Midbrain (tissue), 1 donor: ENCODE data around the gene GPR31.

ENCODE experiments used
- DNase-seq: peaks from one replicate; lab custom pipeline; 2025; lab: John Stamatoyannopoulos, UW

Gene GPR31

GRCh38 chr6:167118006-167118405 is 39.8 kb downstream of the GPR31 start:
- DNase-seq: no peak

GRCh38 chr6:167116838-167117228 is 40.9 kb downstream of the GPR31 start:
- DNase-seq: no peak

GRCh38 chr6:167116109-167116837 is 41.5 kb downstream of the GPR31 start:
- no peak for DNase-seq

GRCh38 chr6:167115054-167115453 is 42.7 kb downstream of the GPR31 start:
- DNase-seq: no peak

DNA sequence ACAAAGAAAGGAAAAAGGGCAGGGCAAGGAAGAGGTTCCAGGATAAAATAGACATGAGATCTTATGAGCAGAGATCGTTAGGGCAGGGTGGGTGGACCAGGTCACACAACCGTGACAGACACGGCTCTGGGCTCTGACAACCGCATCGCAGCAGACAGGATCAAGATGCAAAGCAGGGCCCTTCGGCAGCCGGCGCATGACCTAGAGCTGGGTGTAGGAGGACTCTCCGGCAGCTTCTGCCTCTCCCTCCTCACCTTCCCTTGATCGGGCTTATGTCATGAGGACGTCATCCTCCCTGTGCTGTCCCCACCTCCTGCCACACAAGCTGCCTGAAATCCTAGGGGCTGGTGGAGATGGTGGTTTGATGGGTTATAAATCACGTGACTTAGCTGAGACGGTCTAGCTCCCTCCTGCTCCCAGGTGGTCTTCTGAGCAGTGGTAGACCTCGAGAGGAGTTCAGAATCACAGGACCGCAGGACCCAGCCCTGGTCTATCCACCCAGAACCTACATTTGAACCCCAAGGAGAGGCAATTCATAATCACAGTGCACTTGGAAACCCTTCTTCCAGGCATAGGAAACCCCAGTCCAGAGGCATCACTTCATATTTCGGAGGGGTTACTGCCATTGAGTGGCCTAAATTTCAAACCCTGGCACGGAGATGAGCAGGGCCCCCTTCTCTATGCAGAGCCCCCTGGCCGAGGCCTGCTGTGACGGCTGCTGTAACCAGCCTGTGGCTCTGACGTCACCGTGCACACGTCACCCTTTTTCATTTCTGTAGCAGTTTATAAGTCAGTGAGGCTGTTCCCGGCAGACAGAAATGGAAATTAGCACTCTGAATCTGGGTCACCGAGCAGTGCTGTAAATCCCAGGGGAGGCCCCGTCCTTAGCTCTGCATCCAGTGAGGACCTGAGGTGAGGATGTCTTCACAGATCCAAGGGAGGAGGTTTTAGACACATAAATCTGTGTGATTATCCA is 43.6 kb downstream of the GPR31 start:
- DNase-seq: no peak

GRCh38 chr6:167113047-167113754 is 44.6 kb downstream of the GPR31 start:
- no peak for DNase-seq

DNA sequence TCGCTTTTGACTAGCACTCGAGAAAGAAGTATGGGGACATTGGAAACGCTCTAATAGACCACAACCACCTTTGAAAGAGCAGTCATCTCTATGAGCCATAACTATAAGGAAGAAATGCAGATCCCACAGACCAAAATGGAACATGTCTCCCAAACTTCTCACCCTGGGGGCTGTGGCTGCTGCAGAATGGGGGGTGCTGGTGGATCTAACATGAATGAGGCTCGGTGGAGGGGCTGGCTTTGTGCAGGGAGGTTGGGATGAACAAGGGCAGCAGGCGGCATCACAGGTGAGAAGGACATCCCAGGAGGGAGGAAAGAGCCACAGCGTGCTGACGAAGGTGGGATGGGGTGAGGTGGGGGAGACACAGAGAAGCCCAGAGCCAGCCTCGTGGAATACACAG is 45.4 kb downstream of the GPR31 start:
- DNase-seq: no peak

DNA sequence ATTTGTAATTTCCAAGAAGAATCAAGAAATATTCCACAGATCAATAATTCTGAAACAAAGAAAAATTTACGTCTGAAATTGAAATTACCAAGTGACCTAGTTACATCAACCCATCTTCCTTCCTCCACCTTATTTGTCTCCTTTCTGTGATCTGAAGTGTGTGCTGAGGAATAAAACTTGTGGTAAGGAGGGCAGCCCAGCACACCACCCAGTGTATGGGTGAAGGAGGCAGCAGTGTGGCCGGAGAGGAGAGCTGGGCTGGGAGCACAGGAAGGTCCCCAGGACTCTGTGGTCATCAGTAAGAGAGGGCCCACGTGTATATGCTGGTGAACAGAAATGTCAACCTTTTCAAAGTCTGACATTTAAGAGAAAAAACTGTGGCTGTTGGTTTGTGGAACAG is 46.2 kb downstream of the GPR31 start:
- no peak for DNase-seq

GRCh38 chr6:167109651-167110050 is 48.1 kb downstream of the GPR31 start:
- no peak for DNase-seq

GRCh38 chr6:167108278-167108677 is 49.5 kb downstream of the GPR31 start:
- no peak for DNase-seq

DNA sequence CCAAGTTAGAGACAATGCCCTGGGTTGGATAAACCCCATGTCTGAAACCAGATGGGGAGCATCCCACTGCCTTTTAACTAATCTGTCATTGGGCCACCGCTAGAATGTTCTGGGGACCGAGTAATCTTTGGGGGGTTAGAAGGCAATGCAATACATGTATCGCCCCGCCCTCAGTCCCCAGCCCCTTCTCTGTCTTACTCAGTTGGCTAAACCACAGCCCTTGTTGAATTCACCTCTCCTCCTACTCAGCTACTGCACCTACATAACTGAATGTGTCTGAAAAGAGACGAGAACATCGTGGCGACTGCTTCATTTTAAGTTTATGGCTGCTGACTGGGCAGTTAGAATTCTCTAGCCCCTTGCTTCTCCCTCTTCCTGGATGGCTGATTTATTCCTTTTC is 50.0 kb downstream of the GPR31 start:
- DNase-seq: no peak

DNA sequence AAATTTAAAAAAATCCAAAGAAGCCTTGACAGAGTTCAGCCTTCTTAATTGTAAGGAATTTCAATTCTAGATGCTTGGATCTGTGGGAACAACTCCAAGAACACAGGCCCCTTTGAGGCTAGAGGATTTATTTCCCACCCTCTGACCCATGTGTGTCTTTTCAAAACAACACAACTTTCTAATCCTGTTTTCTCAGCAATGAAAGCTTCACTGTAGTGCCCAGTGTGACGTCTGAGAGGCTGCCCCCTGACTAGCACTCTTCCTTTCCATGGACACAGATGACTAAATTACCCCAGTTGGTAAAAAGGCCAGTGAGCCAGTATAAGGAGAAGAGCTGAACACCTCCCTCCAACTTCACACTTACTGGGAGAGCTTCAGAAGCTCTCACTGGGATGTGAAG is 51.4 kb downstream of the GPR31 start:
- DNase-seq: no peak
